ENCODE measurements around the gene PLD5. TPM values are rescaled to one million over a fixed set of nuclear protein-coding genes. Genes with fewer than 3 reads are reported as not detected.
"Not testable (repeated sequence)": the region's sequence is repeated elsewhere in the genome, so short reads cannot be mapped to it uniquely, and the experiment has no call there.

PLD5 gene
- total RNA-seq, 1 donor from 2014 or later: not detected

DNA sequence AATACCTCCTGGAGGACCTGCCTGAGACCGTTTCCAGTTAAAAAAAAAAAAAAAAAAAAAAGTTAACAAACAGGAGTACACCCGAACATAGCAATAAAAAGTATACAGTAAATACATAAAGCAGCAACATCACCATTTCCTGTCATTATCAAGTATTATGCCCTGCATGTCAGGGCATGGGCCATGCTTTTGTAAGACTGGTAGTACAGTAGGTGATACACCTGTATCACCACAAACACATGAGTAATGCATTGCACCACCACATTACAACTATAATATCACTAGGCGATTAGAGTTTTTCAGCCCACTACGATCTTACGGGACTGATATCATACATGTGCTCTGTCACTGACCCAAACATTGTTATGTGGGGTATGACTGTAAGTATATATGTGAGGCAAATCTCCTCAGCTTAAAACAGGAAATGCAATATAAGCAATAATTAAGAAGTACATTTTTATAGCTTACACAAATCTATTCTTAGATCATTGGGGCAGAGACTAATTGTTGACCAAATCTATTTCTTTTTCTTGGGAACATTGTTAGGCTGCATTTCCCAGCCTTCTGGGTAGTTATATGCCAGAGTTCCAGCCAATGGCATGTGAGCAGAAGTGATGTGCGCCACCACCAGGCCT is 98.1 kb downstream of the PLD5 start:
- intact Hi-C loops (cut with micrococcal nuclease): no loop called here

- intact Hi-C loops (cut with micrococcal nuclease): no loop called here
Observed at GRCh38 chr1:242425232-242425631, 99.3 kb downstream of the PLD5 start.

DNA sequence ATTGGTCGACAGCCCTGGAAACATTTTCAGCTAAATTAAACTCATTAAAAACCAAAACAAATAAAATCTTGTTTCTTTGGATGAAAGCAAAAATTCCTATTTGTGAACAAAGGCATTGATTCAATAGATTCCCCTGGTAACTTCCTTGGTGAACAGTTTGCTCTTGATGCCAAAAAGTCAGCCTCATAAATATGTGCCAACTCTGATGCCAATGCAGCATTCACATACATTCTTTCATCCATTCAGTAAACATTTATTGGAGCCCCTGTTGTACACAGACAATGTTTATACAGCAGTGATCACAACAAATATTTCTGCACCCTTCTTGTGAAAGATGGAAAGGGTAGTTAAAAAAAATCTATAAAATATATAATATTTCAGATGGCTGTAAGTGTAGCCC is 107.8 kb downstream of the PLD5 start:
- intact Hi-C loops (cut with micrococcal nuclease): no loop called here

DNA sequence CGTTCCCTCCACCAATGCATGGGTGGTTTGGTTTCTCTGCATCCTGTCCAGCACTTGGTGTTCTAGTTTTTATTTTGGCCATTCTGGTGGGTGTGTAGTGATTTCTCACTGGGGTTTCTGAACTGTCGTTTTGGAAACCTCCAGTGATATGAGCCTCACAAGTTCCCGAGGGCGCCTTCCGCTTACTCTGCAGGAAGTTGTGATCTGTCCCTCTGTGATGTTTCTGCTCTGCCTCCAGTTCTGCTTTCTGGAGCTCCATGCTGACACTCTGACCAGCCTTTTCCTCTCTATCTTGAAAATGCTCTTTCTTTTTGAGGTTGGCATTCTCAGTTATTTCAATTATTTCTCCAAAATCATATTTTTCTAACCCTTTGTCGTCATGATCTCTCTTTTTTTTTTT is 111.6 kb downstream of the PLD5 start:
- intact Hi-C loops (cut with micrococcal nuclease): no loop called here

DNA sequence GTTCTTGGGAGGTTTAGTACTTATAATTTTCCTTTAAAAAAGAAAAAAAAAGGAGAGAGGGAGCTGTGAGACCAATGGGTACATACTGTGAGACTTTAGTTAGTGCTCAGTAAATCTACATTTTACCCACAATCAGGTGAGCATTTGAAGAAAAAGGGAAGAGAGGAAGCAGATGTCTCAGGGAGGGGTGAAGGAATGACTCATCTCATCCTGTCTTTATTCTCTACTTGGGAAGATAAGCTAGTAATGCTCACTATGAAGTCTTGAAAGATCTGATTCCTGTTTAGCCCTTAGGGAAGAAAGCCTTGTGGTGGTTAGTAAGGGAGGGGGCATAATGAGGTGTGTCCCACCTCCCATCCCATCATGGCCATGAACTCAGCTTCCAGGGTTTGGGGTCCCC is 112.6 kb downstream of the PLD5 start:
- intact Hi-C loops (cut with micrococcal nuclease): no loop called here

GRCh38 chr1:242405947-242406346 is 118.5 kb downstream of the PLD5 start:
- intact Hi-C loops (cut with micrococcal nuclease): no loop called here

GRCh38 chr1:242404296-242404695 is 120.2 kb downstream of the PLD5 start:
- intact Hi-C loops (cut with micrococcal nuclease): no loop called here

DNA sequence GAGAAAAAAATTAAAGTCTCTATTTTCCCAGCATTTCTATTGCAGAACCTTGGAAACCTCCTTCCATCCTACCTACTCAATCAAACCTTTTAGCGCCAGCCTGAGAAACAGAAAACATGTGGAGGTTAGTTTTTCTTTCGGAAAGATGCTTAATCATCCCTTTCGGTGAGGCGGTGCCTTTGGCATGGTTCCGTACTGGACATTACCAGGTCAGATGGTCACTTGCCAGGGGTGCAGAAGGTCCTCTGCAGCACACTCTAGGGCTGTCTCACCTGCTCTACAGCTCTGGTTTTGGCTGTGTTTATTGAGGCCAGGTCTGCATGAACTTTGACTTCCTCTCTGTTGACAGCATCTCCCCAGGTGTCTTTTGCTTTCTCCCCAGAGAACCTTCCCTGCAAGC is 121.5 kb downstream of the PLD5 start:
- intact Hi-C loops (cut with micrococcal nuclease): no loop called here

DNA sequence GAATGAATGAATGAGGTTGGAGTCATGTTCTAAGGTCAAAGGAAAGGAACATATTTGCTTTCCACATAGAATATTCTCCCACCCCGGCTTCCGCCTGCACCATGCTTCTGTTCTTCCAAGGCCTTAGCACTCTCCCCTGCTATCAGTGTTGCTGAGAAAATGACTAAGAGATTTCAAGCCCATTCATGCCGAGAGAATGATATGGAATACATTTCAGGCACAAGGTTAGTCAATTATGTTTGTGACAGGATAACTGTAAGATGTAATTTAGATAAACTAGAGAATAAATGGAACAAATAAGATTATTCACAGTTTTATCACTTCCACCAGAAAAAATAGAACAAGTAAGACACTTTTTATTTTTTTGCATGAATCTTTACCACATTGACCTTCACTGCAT is 122.6 kb downstream of the PLD5 start:
- intact Hi-C loops (cut with micrococcal nuclease): no loop called here

- intact Hi-C loops (cut with micrococcal nuclease): no loop called here
Observed at GRCh38 chr1:242398351-242398750, 126.1 kb downstream of the PLD5 start.

GRCh38 chr1:242391896-242392295 is 132.6 kb downstream of the PLD5 start:
- intact Hi-C loops (cut with micrococcal nuclease): no loop called here

DNA sequence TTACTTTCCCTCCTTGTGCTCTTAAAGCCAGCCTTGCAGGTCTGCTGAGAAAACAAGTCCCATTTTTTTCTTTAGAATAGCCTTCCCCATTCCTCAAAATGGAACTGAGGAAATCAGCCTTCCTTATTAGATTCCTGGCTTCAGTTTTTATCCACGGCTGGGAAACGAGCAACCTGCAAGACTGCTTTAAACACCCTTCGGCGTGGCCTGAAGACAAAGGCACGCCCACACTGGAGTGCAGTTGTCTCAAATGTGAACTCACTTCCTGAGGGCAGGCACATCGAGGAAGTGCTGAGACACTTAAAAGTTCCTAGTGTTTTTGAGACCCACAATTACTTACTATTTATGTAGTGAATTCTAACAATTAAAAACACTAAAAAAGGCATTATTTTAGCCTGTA is 148.4 kb downstream of the PLD5 start:
- intact Hi-C loops (cut with micrococcal nuclease): not testable (repeated sequence)

GRCh38 chr1:242350446-242350845 is 174.1 kb downstream of the PLD5 start:
- intact Hi-C loops (cut with micrococcal nuclease): not testable (repeated sequence)

GRCh38 chr1:242349636-242350035 is 174.9 kb downstream of the PLD5 start:
- intact Hi-C loops (cut with micrococcal nuclease): no loop called here

DNA sequence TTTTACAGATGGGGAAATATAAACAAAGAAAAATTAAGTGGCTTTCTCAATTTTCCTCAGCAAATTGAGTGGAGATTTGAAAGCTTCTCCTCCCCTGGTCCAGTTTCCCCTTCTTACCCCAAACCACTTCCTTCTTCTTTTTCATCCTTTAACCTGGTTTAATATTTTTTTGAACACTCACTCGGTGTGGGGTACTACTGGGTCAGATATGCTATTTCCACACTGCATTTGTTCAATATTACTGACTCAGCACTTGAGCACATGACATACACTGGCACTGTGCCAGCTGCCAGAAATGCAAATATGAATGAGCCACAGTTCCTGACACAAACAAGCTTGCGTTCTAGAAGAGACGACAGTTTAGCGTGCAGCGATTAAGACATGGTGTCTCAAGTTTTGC is 193.6 kb downstream of the PLD5 start:
- intact Hi-C loops (cut with micrococcal nuclease): not testable (repeated sequence)

DNA sequence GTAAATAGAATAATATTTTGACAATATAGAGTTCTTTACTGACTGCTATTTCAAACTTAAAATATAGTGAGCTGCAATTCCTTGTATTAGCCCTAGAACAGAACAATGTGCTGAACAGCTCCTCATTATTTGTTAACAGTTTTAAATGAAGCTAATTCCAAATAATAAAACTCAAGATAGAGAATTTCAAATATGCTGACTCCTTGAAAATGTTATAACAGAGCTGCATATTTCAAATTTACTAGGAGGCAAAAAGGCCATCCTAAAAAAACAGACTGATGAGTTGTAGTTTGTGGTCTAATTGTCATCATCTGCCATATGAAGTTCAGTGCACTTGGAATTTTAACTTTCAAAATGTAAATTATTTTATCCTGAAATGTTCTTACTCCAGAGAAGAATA is 197.1 kb downstream of the PLD5 start:
- intact Hi-C loops (cut with micrococcal nuclease): not testable (repeated sequence)

DNA sequence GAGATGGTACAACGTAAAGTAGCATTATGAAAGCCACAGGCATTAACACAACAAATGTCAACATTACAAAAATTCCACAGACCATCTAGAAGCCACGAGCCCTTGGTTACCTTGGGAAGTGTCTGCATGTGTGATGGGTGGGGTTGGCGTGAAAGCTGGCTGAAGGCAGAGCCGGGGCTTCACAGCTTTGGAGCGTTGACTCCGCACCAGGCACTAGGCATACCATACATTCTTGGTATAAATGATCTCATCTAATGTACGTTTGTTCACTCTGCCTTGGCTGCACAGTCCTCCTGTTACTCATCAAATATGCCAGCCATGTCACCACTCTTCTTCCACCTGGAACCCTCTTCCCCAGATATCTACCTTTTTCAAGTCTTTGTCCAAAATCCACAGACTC is 202.5 kb downstream of the PLD5 start:
- intact Hi-C loops (cut with micrococcal nuclease): not testable (repeated sequence)

- intact Hi-C loops (cut with micrococcal nuclease): no loop called here
Observed at GRCh38 chr1:242318140-242318539, 206.4 kb downstream of the PLD5 start.

- intact Hi-C loops (cut with micrococcal nuclease): not testable (repeated sequence)
Observed at GRCh38 chr1:242314865-242315264, 209.6 kb downstream of the PLD5 start.

DNA sequence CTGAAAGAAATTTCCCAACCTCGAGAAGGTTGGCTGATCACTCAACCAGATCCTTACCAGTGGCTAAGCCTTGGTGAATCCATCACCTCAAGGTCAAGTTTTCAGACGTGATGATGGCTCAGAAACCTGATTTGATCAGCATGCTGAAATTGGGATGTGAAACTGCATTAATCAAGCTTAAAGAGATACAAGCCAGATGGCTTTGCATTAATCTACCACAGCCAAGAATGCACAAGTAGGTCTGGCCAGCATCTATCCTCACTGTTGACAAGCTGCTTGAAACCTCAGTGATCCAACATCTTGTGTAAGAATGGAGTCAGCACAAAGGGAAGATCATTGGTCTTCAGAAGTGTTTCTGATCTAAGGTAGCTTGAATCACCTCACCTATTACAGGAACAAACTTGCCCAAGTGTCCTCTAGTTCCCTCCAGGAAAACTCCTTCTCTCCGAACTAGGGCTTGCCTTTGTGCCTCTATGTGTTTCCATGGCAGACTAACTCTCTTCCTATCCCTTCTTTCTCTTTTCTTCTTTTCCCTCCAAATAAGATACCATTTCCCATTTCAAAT is 210.3 kb downstream of the PLD5 start:
- intact Hi-C loops (cut with micrococcal nuclease): not testable (repeated sequence)

GRCh38 chr1:242308681-242309080 is 215.8 kb downstream of the PLD5 start:
- intact Hi-C loops (cut with micrococcal nuclease): not testable (repeated sequence)

GRCh38 chr1:242293781-242294180 is 230.7 kb downstream of the PLD5 start:
- intact Hi-C loops (cut with micrococcal nuclease): not testable (repeated sequence)

GRCh38 chr1:242288067-242288466 is 236.4 kb downstream of the PLD5 start:
- intact Hi-C loops (cut with micrococcal nuclease): not testable (repeated sequence)
